HG02943 (cell line): ENCODE results near the gene GRIK4.
"Not testable (repeated sequence)": the region's sequence is repeated elsewhere in the genome, so short reads cannot be mapped to it uniquely, and the experiment has no call there.

ENCODE experiments used
- ATAC-seq: cut with Tn5 transposase; IDR thresholded peaks from one replicate; pipeline ENCODE4 v1.9.1; 2021; ENCODE audit warnings: mild to moderate bottlenecking, low read depth, moderate library complexity; ENCODE audit not compliant: unreplicated experiment

GRIK4 gene

GRCh38 chr11:120571476-120571875 is 59.9 kb downstream of the GRIK4 start:
- no peak for ATAC-seq

GRCh38 chr11:120573756-120574354 is 62.3 kb downstream of the GRIK4 start:
- ATAC-seq, result no peak

- ATAC-seq, result no peak
Observed at GRCh38 chr11:120574876-120575275, 63.3 kb downstream of the GRIK4 start.

- no peak for ATAC-seq
Observed at GRCh38 chr11:120575461-120575860, 63.9 kb downstream of the GRIK4 start.

- ATAC-seq, result no peak
Observed at GRCh38 chr11:120576606-120577005, 65.1 kb downstream of the GRIK4 start.

- ATAC-seq, result no peak
Observed at GRCh38 chr11:120577041-120577440, 65.5 kb downstream of the GRIK4 start.

GRCh38 chr11:120577624-120578363 is 66.2 kb downstream of the GRIK4 start:
- no peak for ATAC-seq

GRCh38 chr11:120578596-120579154 is 67.1 kb downstream of the GRIK4 start:
- ATAC-seq, result no peak

- ATAC-seq, result no peak
Observed at GRCh38 chr11:120579611-120580031, 68.1 kb downstream of the GRIK4 start.

- ATAC-seq, result no peak
Observed at GRCh38 chr11:120581313-120581712, 69.8 kb downstream of the GRIK4 start.

- not testable (repeated sequence) for ATAC-seq
Observed at GRCh38 chr11:120582535-120582934, 71.0 kb downstream of the GRIK4 start.

- no peak for ATAC-seq
Observed at GRCh38 chr11:120586072-120586471, 74.5 kb downstream of the GRIK4 start.

GRCh38 chr11:120586728-120587127 is 75.2 kb downstream of the GRIK4 start:
- ATAC-seq, result no peak

GRCh38 chr11:120587299-120587698 is 75.8 kb downstream of the GRIK4 start:
- no peak for ATAC-seq

- ATAC-seq, result no peak
Observed at GRCh38 chr11:120589376-120589775, 77.8 kb downstream of the GRIK4 start.

- no peak for ATAC-seq
Observed at GRCh38 chr11:120590472-120590871, 78.9 kb downstream of the GRIK4 start.

GRCh38 chr11:120594746-120595145 is 83.2 kb downstream of the GRIK4 start:
- ATAC-seq, result no peak

- ATAC-seq, result no peak
Observed at GRCh38 chr11:120595557-120595956, 84.0 kb downstream of the GRIK4 start.

GRCh38 chr11:120597250-120598215 is 86.0 kb downstream of the GRIK4 start:
- no peak for ATAC-seq

GRCh38 chr11:120598517-120599257 is 87.1 kb downstream of the GRIK4 start:
- no peak for ATAC-seq
